Endothelial cell of umbilical vein (primary cell): Measurements from ENCODE around the gene GXYLT2. TPM values are rescaled to one million over a fixed set of nuclear protein-coding genes. Genes with fewer than 3 reads are reported as not detected.

Experiments used
- BruUV-seq: library from RNA; stranded (reverse); fragments of 400-500 nt; replicated peaks from 2 replicates; lab custom pipeline; 2021; lab: Mats Ljungman, UMichigan
- CTCF ChIA-PET: fragments of 300-600, 350-600 bp; sonication (Branson Sonifier 250); formaldehyde crosslinking; loops from one replicate; lab custom pipeline; 2021; ENCODE audit warnings: antibody characterized with exemption, inconsistent platforms; lab: Charles Lee
- POLR2A ChIA-PET: fragments of 300-600, 350-600 bp; sonication (Branson Sonifier 250); formaldehyde crosslinking; loops from one replicate; lab custom pipeline; 2021; ENCODE audit warnings: antibody characterized with exemption, inconsistent platforms; lab: Charles Lee
- DNase-seq: peaks from one replicate; pipeline ENCODE4 v3.0.0-alpha.2; 2011; ENCODE audit warnings: low read depth, low spot score
- FAIRE-seq: peaks from 2 replicates; lab custom pipeline; 2011; peaks lifted over from hg19 to GRCh38; lab: Jason Lieb, UNC
- H2AFZ ChIP-seq: 2 replicates; pipeline ENCODE4 v1.6.0; 2012; ENCODE audit warnings: low read depth, low read length, control low read depth, inconsistent platforms
- H3K27ac ChIP-seq: 2 replicates; pipeline ENCODE4 v1.5.1; 2011; ENCODE audit warnings: low read depth, mild to moderate bottlenecking, control low read depth, low read length, moderate library complexity; ENCODE audit not compliant: insufficient read depth
- H3K27me3 ChIP-seq, 2 experiments: 2 replicates each; pipeline versions ENCODE4 v1.6.0 to v1.6.1; 2011; ENCODE audit warnings: low read length in 2 of 2, mixed read lengths in 1 of 2; ENCODE audit not compliant: control insufficient read depth in 2 of 2, insufficient read depth in 2 of 2
- H3K36me3 ChIP-seq, 2 experiments: 2 replicates in 1 of 2; 3 replicates in 1 of 2; pipeline ENCODE4 v1.5.1; 2011; ENCODE audit warnings: low read length in 2 of 2, mild to moderate bottlenecking in 1 of 2, moderate library complexity in 1 of 2; ENCODE audit not compliant: control insufficient read depth in 2 of 2, insufficient read depth in 2 of 2; ENCODE audit errors: extremely low read depth in 1 of 2
- H3K4me1 ChIP-seq: 3 replicates; pipeline ENCODE4 v1.5.1; 2011; ENCODE audit warnings: mild to moderate bottlenecking, low read length; ENCODE audit not compliant: control insufficient read depth, insufficient read depth; ENCODE audit errors: extremely low read depth
- H3K4me2 ChIP-seq: 2 replicates; pipeline ENCODE4 v1.6.1; 2011; ENCODE audit warnings: low read length, control low read depth, mixed read lengths; ENCODE audit not compliant: insufficient read depth
- H3K4me3 ChIP-seq, 3 experiments: fragments of 200-600 bp in 1 of 3; sonication (generic), shearing (Covaris generic) in 1 of 3; replicated peaks in 1 of 3; 2 replicates each; pipeline ENCODE4 v1.5.1; 2011 to 2016; ENCODE audit warnings: control low read depth in 3 of 3, low read length in 3 of 3, mild to moderate bottlenecking in 2 of 3, inconsistent platforms in 1 of 3, low read depth in 1 of 3, moderate library complexity in 1 of 3; ENCODE audit not compliant: insufficient read depth in 1 of 3
- H3K79me2 ChIP-seq: 2 replicates; pipeline ENCODE4 v1.6.0; 2012; ENCODE audit warnings: low read length, inconsistent platforms; ENCODE audit not compliant: control insufficient read depth, insufficient read depth
- H3K9ac ChIP-seq: replicated peaks from 2 replicates; pipeline ENCODE3; 2011; ENCODE audit warnings: low read length, control low read depth; ENCODE audit not compliant: insufficient read depth; ENCODE audit errors: extremely low read depth
- H3K9me1 ChIP-seq: replicated peaks from 3 replicates; pipeline ENCODE4 v1.6.0; 2011; ENCODE audit warnings: mild to moderate bottlenecking, low read length; ENCODE audit not compliant: control insufficient read depth, insufficient read depth; ENCODE audit errors: extremely low read depth
- H3K9me3 ChIP-seq: replicated peaks from 2 replicates; pipeline ENCODE4 v1.5.1; 2012; ENCODE audit warnings: low read length, inconsistent platforms; ENCODE audit not compliant: control insufficient read depth, insufficient read depth
- H4K20me1 ChIP-seq: replicated peaks from 2 replicates; pipeline ENCODE3; 2011; ENCODE audit warnings: mild to moderate bottlenecking, low read length; ENCODE audit not compliant: control insufficient read depth, insufficient read depth; ENCODE audit errors: extremely low read depth
- CTCF ChIP-seq, 2 donors: IDR thresholded peaks; 1 replicate in 1 of 2; 2 replicates in 1 of 2; pipeline ENCODE4 v1.5.1; 2011; ENCODE audit warnings: low read length in 2 of 2, mild to moderate bottlenecking in 2 of 2, moderate library complexity in 2 of 2, control low read depth in 1 of 2, inconsistent platforms in 1 of 2, low read depth in 1 of 2; ENCODE audit not compliant: insufficient read depth in 1 of 2; ENCODE audit errors: extremely low read depth in 1 of 2
- EZH2 ChIP-seq: IDR thresholded peaks from 2 replicates; pipeline ENCODE4 v1.6.1; 2012; ENCODE audit warnings: borderline replicate concordance, low read depth, mild to moderate bottlenecking, moderate library complexity, low read length, inconsistent platforms; ENCODE audit not compliant: severe bottlenecking
- GATA2 ChIP-seq: IDR thresholded peaks from 2 replicates; pipeline ENCODE4 v1.7.0; 2011; ENCODE audit warnings: low read depth, mild to moderate bottlenecking, moderate library complexity, mixed read lengths, low read length; ENCODE audit not compliant: insufficient read length, insufficient read depth
- JUN ChIP-seq: IDR thresholded peaks from 2 replicates; pipeline ENCODE4 v1.6.1; 2011; ENCODE audit warnings: borderline replicate concordance, low read depth; ENCODE audit not compliant: insufficient read length, insufficient read depth
- MAX ChIP-seq: IDR thresholded peaks from 2 replicates; pipeline ENCODE4 v1.6.1; 2011; ENCODE audit not compliant: insufficient read depth, insufficient read length
- MYC ChIP-seq: IDR thresholded peaks from one replicate; pipeline ENCODE4 v1.6.1; 2011; ENCODE audit warnings: mild to moderate bottlenecking, low read depth, low read length
- POLR2AphosphoS5 ChIP-seq: IDR thresholded peaks from 2 replicates; pipeline ENCODE4 v1.6.1; 2012; ENCODE audit warnings: low read depth, mild to moderate bottlenecking, control low read depth, low read length, moderate library complexity; ENCODE audit not compliant: insufficient read depth
- dilution Hi-C: fragments of 300-500 bp; cut with MboI; formaldehyde crosslinking; loops from one replicate; pipeline ENCODE4 v1.15.0; 2019; ENCODE audit warnings: low sequenced_read_pairs; ENCODE audit not compliant: extremely low pct_ligation_motif_present
- intact Hi-C: fragments of 100-400 bp; cut with micrococcal nuclease; formaldehyde crosslinking; loops from one replicate; pipeline ENCODE4 v1.10.0; 2022
- polyA plus RNA-seq, 4 experiments: library from polyadenylated mRNA; depleted of rRNA in 3 of 4; stranded (reverse) in 3 of 4; unstranded in 1 of 4; fragments of >200 nt; gene quantifications; 2 replicates each; pipeline versions ENCODE4 v1.2.1 to v1.2.3, GENCODE V29; 2011 to 2012; ENCODE audit warnings: missing spikeins in 1 of 4
- total RNA-seq: library from RNA; stranded (reverse); gene quantifications from 2 replicates; pipeline ENCODE4 v1.2.3, GENCODE V29; 2021

GXYLT2 gene
- total and polyA plus RNA-seq, 2 donors (not counting 3 experiments of a cell fraction or from before 2014, with no cell fraction given), result 0.07 to 0.24 TPM

- Histone ChIP-seq H3K4me3 (no peak overlapping the region), H2AFZ (no peak overlapping the region), H3K36me3 (no peaks in the 10 kb centered on the region), H4K20me1 (no peaks in the 10 kb centered on the region), H3K27me3 (peaks cover 0 to 4% of the 10 kb centered on the region in 2 experiments), H3K4me2 (no peak overlapping the region), H3K9ac (no peak overlapping the region), H3K27ac (no peak overlapping the region), H3K9me1 (no peaks in the 10 kb centered on the region), H3K9me3 (no peaks in the 10 kb centered on the region), H3K4me1 (peaks cover 10% of the 10 kb centered on the region), H3K79me2 (no peaks in the 10 kb centered on the region)
- DNase-seq (no peak), FAIRE-seq (no peak)
- intact Hi-C loops (loop anchor here (10.0 kb wide), 1 partner anchor 529 kb away; no protein-coding TSS in a partner anchor), dilution Hi-C loops (no loop called here)
- ChIA-PET POLR2A (no interaction called here), CTCF (no interaction called here)
- no TSS peak for BruUV-seq
- TF ChIP-seq POLR2AphosphoS5 (no peak), MYC (no peak)
These were observed 18.3 kb downstream of the GXYLT2 start for GRCh38 chr3:72906154-72906553.

- BruUV-seq, result no TSS peak
These were observed 19.4 kb downstream of the GXYLT2 start for GRCh38 chr3:72907131-72907711.

More at GRCh38 chr3:72907131-72907711, 19.4 kb downstream of the GXYLT2 start:
- no peaks in the 10 kb centered on the region for H3K9me3 ChIP-seq
- TF ChIP-seq JUN (no peak), GATA2 (no peak), POLR2AphosphoS5 (no peak), MAX (no peak), EZH2 (no peak), CTCF (IDR thresholded peaks at IDR 0.05; ENCODE audit: extremely low read depth in 1 of 2, insufficient read depth in 1 of 2, low read depth in 1 of 2, low read length in 2 of 2) (no peak)
- no peaks in the 10 kb centered on the region for H3K36me3 ChIP-seq
- no peaks in the 10 kb centered on the region for H3K79me2 ChIP-seq
- no peak overlapping the region for H3K4me3 ChIP-seq
- ChIA-PET POLR2A (no interaction called here), CTCF (interaction anchor here (1.0 to 1.3 kb wide), 2 partner anchors 11 to 56 kb away, joined by 3 to 4 read pairs; no protein-coding TSS in a partner anchor)
- FAIRE-seq (no peak), DNase-seq (no peak)
- no peaks in the 10 kb centered on the region for H4K20me1 ChIP-seq
- H3K9me1 ChIP-seq, result no peaks in the 10 kb centered on the region
- H2AFZ ChIP-seq, result no peak overlapping the region
- H3K4me1 ChIP-seq, result peaks cover 10% of the 10 kb centered on the region
- no peak overlapping the region for H3K27ac ChIP-seq
- H3K4me2 ChIP-seq, result no peak overlapping the region
- dilution Hi-C loops, result no loop called here
- H3K9ac ChIP-seq, result no peak overlapping the region
- peaks cover 0 to 4% of the 10 kb centered on the region in 2 experiments for H3K27me3 ChIP-seq
- intact Hi-C loops, result loop anchor here (10.0 kb wide), 1 partner anchor 528 kb away; no protein-coding TSS in a partner anchor
